PC-9 (cell line): ENCODE results near the gene CIBAR2. TPM values are rescaled to one million over a fixed set of nuclear protein-coding genes. Genes with fewer than 3 reads are reported as not detected.

ENCODE experiments used
- BruUV-seq: library from RNA; stranded (reverse); fragments of 400-500 nt; replicated peaks from 2 replicates; lab custom pipeline; 2021; lab: Mats Ljungman, UMichigan
- CTCF ChIA-PET: fragments of 300-600 bp; sonication (Branson Sonifier 250); formaldehyde crosslinking; loops from one replicate; lab custom pipeline; 2022; ENCODE audit warnings: antibody characterized with exemption; lab: Charles Lee
- POLR2A ChIA-PET: fragments of 300-600 bp; sonication (Branson Sonifier 250); formaldehyde crosslinking; loops from one replicate; lab custom pipeline; 2022; ENCODE audit warnings: antibody characterized with exemption; ENCODE audit not compliant: unreplicated experiment; lab: Charles Lee
- DNase-seq, 2 experiments: peaks; one replicate each; pipeline versions ENCODE4 v3.0.0 to v3.0.0-alpha.2; 2015 to 2022; ENCODE audit warnings: mixed read lengths in 1 of 2
- H2AFZ ChIP-seq: fragments of 200-600 bp; sonication (generic); 2 replicates; pipeline ENCODE4 v1.8.1; 2017; ENCODE audit warnings: antibody characterized with exemption
- H3F3A ChIP-seq: fragments of 200-600 bp; sonication (generic); 2 replicates; pipeline ENCODE4 v1.8.1; 2017; ENCODE audit warnings: antibody characterized with exemption, mild to moderate bottlenecking, low read depth; ENCODE audit not compliant: insufficient read depth
- H3K27ac ChIP-seq: fragments of 200-600 bp; sonication (generic); 2 replicates; pipeline ENCODE4 v1.6.1; 2016; ENCODE audit warnings: mixed run types
- H3K27me3 ChIP-seq: fragments of 200-600 bp; sonication (generic); 2 replicates; pipeline ENCODE4 v1.6.1; 2016; ENCODE audit warnings: low read depth, mixed run types; ENCODE audit not compliant: insufficient read depth
- H3K36me3 ChIP-seq: fragments of 200-600 bp; sonication (generic); 2 replicates; pipeline ENCODE4 v1.6.1; 2016; ENCODE audit warnings: low read depth, mixed run types
- H3K4me1 ChIP-seq: fragments of 200-600 bp; sonication (generic); replicated peaks from 2 replicates; pipeline ENCODE4 v1.6.1; 2016; ENCODE audit warnings: mixed run types; ENCODE audit not compliant: insufficient read depth
- H3K4me2 ChIP-seq: fragments of 200-600 bp; sonication (generic); 2 replicates; pipeline ENCODE4 v1.6.1; 2017; ENCODE audit warnings: mixed run types
- H3K4me3 ChIP-seq: fragments of 200-600 bp; sonication (generic); 2 replicates; pipeline ENCODE4 v1.6.1; 2016; ENCODE audit warnings: mixed run types
- H3K79me2 ChIP-seq: fragments of 200-600 bp; sonication (generic); 2 replicates; pipeline ENCODE4 v1.6.1; 2017; ENCODE audit warnings: low read depth, mixed run types
- H3K9me2 ChIP-seq: fragments of 200-600 bp; sonication (generic); 2 replicates; pipeline ENCODE4 v1.8.1; 2017; ENCODE audit warnings: mild to moderate bottlenecking; ENCODE audit not compliant: insufficient read depth
- H3K9me3 ChIP-seq: fragments of 200-600 bp; sonication (generic); 2 replicates; pipeline ENCODE4 v1.8.1; 2016; ENCODE audit warnings: low read depth; ENCODE audit not compliant: insufficient read depth
- H4K20me1 ChIP-seq: fragments of 200-600 bp; sonication (generic); 2 replicates; pipeline ENCODE4 v1.8.1; 2017; ENCODE audit not compliant: insufficient read depth
- EZH2 ChIP-seq: fragments of 200-600 bp; sonication (generic); IDR thresholded peaks from 2 replicates; pipeline ENCODE4 v1.8.0; 2017; ENCODE audit warnings: antibody characterized with exemption, low read depth
- intact Hi-C: fragments of 100-400 bp; cut with micrococcal nuclease; formaldehyde crosslinking; loops from one replicate; pipeline ENCODE4 v1.10.0; 2022; ENCODE audit not compliant: unreplicated experiment
- total RNA-seq: library from RNA; stranded (reverse); gene quantifications from 2 replicates; pipeline ENCODE4 v1.2.3, GENCODE V29; 2021
- TF ChIP-seq, protein P1 (sequence below): fragments of 200-600 bp; sonication (generic); conservative IDR thresholded peaks from 2 replicates; pipeline ENCODE4 v1.6.1; 2017; ENCODE audit warnings: mixed run types, antibody characterized with exemption, mild to moderate bottlenecking, moderate library complexity

The CIBAR2 gene
- total RNA-seq, 1 experiment from 2014 or later = not detected

- no peaks in the 10 kb centered on the region for H3K9me2 ChIP-seq
- ChIA-PET CTCF (no interaction called here), POLR2A (no interaction called here)
- H3K36me3 ChIP-seq = no peaks in the 10 kb centered on the region
- TF ChIP-seq EZH2 = no peak
- TF ChIP-seq, protein P1, sequence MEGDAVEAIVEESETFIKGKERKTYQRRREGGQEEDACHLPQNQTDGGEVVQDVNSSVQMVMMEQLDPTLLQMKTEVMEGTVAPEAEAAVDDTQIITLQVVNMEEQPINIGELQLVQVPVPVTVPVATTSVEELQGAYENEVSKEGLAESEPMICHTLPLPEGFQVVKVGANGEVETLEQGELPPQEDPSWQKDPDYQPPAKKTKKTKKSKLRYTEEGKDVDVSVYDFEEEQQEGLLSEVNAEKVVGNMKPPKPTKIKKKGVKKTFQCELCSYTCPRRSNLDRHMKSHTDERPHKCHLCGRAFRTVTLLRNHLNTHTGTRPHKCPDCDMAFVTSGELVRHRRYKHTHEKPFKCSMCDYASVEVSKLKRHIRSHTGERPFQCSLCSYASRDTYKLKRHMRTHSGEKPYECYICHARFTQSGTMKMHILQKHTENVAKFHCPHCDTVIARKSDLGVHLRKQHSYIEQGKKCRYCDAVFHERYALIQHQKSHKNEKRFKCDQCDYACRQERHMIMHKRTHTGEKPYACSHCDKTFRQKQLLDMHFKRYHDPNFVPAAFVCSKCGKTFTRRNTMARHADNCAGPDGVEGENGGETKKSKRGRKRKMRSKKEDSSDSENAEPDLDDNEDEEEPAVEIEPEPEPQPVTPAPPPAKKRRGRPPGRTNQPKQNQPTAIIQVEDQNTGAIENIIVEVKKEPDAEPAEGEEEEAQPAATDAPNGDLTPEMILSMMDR = no peak
- no peaks in the 10 kb centered on the region for H3K9me3 ChIP-seq
- no peak overlapping the region for H3K4me3 ChIP-seq
- BruUV-seq = no TSS peak
- no peak overlapping the region for H2AFZ ChIP-seq
- intact Hi-C loops = no loop called here
- DNase-seq = no peak
- peaks cover 13% of the 10 kb centered on the region for H3K4me1 ChIP-seq
- no peaks in the 10 kb centered on the region for H3K79me2 ChIP-seq
- peaks cover 7% of the 10 kb centered on the region; the same call in 1 of the 2 replicates for H3F3A ChIP-seq
- no peak overlapping the region for H3K27ac ChIP-seq
- H4K20me1 ChIP-seq = no peaks in the 10 kb centered on the region
- H3K27me3 ChIP-seq = peaks cover 16% of the 10 kb centered on the region; the same call in 1 of the 2 replicates
- H3K4me2 ChIP-seq = no peak overlapping the region
These were observed 29.8 kb upstream of the CIBAR2 start for GRCh38 chr16:85142129-85142513.

DNA sequence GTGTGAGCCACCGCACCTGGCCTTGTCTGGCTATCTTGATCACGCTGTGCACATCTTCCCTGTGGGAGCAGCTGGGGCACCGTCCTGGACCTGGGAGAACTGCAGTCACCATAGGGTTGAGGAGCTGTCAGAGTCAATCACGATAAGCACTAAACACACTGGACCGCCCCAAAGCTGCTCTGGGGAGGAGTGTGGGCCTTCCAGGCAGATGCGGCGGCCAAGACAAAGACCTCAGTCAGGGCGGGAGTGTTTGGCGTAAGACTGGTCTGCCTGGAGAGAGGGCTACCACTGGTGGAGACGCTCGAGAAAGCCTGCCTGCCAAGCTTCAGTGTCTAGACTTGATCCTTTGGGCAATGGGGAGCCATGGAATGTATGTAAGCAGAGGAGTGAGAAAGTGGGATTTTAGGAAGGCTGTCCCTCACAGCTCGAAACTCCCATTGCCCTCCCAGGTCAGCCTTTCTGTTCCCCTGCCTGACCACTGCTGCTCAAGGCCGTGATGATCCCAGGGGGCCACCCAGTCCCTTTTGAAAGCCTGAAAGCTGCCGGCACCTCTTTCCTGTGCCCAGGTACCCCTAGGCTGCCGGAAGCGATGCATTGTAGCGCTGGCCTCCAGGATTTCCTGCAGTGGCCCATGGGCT lies 29.3 kb upstream of the CIBAR2 start:
- H3K27ac ChIP-seq = no peak overlapping the region
- ChIA-PET POLR2A (no interaction called here), CTCF (no interaction called here)
- no peaks in the 10 kb centered on the region for H4K20me1 ChIP-seq
- no peak overlapping the region for H3K4me3 ChIP-seq
- H3K27me3 ChIP-seq = peaks cover 21% of the 10 kb centered on the region
- DNase-seq = no peak
- intact Hi-C loops = no loop called here
- no peak overlapping the region for H2AFZ ChIP-seq
- H3K9me3 ChIP-seq = no peaks in the 10 kb centered on the region
- peaks cover 15% of the 10 kb centered on the region for H3K4me1 ChIP-seq
- H3K79me2 ChIP-seq = no peaks in the 10 kb centered on the region
- peaks cover 7% of the 10 kb centered on the region; the same call in 1 of the 2 replicates for H3F3A ChIP-seq
- H3K4me2 ChIP-seq = no peak overlapping the region
- TF ChIP-seq, protein P1 = no peak
- TF ChIP-seq EZH2 = no peak
- BruUV-seq = no TSS peak
- H3K36me3 ChIP-seq = no peaks in the 10 kb centered on the region
- no peaks in the 10 kb centered on the region for H3K9me2 ChIP-seq

DNA sequence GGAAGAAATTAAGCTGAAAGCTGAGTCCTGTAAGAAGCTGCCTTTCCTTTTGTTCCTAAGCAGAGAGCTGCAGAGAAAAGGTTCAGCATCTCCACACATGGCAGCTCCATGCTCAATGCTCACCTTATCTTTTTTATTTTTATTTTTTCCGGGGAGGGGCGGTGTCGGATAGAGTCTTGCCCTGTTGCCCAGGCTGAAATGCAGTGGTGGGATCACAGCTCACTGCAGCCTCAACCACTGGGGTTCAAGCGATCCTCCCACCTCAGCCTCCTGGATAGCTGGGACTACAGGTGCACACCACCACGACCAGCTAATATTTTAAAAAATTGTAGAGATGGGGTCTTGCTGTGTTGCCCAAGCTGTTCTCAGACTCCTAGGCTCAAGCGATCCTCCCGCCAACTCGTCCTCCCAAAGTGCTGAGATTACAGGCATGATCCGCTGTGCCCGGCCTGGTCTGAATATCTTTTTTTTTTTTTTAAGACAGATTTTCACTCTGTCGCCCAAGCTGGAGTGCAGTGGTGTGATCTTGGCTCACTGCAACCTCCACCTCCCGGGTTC lies 28.3 kb upstream of the CIBAR2 start:
- Histone ChIP-seq H3K9me3 (no peaks in the 10 kb centered on the region), H3K79me2 (no peaks in the 10 kb centered on the region), H2AFZ (no peak overlapping the region), H3K4me1 (peaks cover 15% of the 10 kb centered on the region), H4K20me1 (no peaks in the 10 kb centered on the region), H3K36me3 (no peaks in the 10 kb centered on the region), H3K4me2 (no peak overlapping the region), H3F3A (peaks cover 7% of the 10 kb centered on the region; the same call in 1 of the 2 replicates), H3K27me3 (peaks cover 22% of the 10 kb centered on the region), H3K9me2 (no peaks in the 10 kb centered on the region), H3K27ac (no peak overlapping the region), H3K4me3 (no peak overlapping the region)
- no peak for DNase-seq
- intact Hi-C loops = no loop called here
- no peak for TF ChIP-seq EZH2
- TF ChIP-seq, protein P1 = no peak
- no TSS peak for BruUV-seq
- POLR2A ChIA-PET = interaction anchor here (0.6 kb wide), 1 partner anchor 65 kb away, joined by 3 read pairs; no protein-coding TSS in a partner anchor
- CTCF ChIA-PET = interaction anchor here (0.6 kb wide), 1 partner anchor 26 kb away, joined by 4 read pairs; no protein-coding TSS in a partner anchor
